ENCODE data around the gene FAM8A1. TPM values are rescaled to one million over a fixed set of nuclear protein-coding genes. Genes with fewer than 3 reads are reported as not detected.

The FAM8A1 gene, protein sequence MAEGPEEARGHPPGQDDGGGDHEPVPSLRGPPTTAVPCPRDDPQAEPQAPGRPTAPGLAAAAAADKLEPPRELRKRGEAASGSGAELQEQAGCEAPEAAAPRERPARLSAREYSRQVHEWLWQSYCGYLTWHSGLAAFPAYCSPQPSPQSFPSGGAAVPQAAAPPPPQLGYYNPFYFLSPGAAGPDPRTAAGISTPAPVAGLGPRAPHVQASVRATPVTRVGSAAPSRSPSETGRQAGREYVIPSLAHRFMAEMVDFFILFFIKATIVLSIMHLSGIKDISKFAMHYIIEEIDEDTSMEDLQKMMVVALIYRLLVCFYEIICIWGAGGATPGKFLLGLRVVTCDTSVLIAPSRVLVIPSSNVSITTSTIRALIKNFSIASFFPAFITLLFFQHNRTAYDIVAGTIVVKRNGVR
- total RNA-seq, result 10 to 100 TPM; 11.7 to 17.6 TPM

DNA sequence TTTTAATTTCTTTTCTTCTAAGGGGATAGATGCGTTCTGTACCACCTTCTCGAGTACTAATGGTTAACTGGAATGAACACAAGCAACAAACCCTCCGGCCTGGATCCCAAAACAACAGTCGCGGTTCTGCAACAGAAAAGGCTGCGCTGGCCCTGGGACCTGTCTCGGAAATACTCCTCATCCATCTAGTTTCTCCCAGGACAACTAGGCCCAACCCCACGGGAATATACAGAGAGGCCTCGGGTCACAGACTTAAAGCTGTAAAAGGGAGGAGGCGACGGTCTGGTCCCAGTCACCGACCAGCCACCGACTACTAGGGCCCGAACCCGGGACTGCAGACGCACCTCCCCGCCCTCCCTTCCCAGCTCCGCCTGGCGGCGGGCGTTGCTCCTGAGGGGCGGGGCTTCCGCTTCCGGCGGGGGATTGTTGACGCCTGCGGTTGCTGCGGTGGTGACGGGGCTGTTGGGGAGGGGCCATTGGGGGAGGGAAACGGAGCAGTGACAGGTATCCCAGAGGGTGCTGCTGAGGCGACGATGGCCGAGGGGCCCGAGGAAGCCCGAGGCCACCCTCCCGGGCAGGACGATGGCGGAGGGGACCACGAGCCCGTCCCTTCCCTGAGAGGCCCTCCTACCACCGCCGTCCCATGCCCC is at the start of gene FAM8A1:
Gene FAM8A1 (plus strand): TSS at position 426 of the 650 bp plus-strand sequence. CDS start 108 bp downstream, at position 534.

Small RNA genes within 50 kb of the gene (small RNA-seq; reads per million reads assigned to genes)
- 0 reads per million in 2 donors for gene RNU6-190P
- gene SUMO2P13, result 0 reads per million in 2 donors

Other genes starting within 250 kb of the FAM8A1 start
- gene CAP2, start 206.7 kb upstream of the FAM8A1 start, total RNA-seq, result 1 to 10 TPM; 6.2 to 6.3 TPM
- gene NUP153, start 106.6 kb downstream of the FAM8A1 start, total RNA-seq, result 10 to 100 TPM; 27.5 to 46.0 TPM

Data from melanocyte of skin (primary cell).